Caco-2 (cell line): Measurements from ENCODE around the gene TMED1. TPM values are rescaled to one million over a fixed set of nuclear protein-coding genes. Genes with fewer than 3 reads are reported as not detected.

Experiments used
- BruUV-seq: library from RNA; stranded (reverse); fragments of 400-500 nt; replicated peaks from 2 replicates; lab custom pipeline; 2021; lab: Mats Ljungman, UMichigan
- CTCF ChIA-PET: fragments of 300-600 bp; sonication (Branson Sonifier 250); formaldehyde crosslinking; loops from one replicate; lab custom pipeline; 2022; ENCODE audit warnings: antibody characterized with exemption; lab: Charles Lee
- POLR2A ChIA-PET: fragments of 300-600 bp; sonication (Branson Sonifier 250); formaldehyde crosslinking; loops from one replicate; lab custom pipeline; 2022; ENCODE audit warnings: antibody characterized with exemption; lab: Charles Lee
- DNase-seq, 2 experiments: peaks; one replicate each; pipeline versions ENCODE4 v3.0.0 to v3.0.0-alpha.2; 2020 to 2022
- H3K27me3 ChIP-seq: replicated peaks from 2 replicates; pipeline ENCODE4 v1.6.0; 2011; ENCODE audit warnings: low read length; ENCODE audit not compliant: control insufficient read depth, insufficient read depth
- H3K36me3 ChIP-seq: 2 replicates; pipeline ENCODE4 v1.5.1; 2011; ENCODE audit warnings: low read length; ENCODE audit not compliant: control insufficient read depth, insufficient read depth
- H3K4me1 ChIP-seq: fragments of 250-450 bp; sonication (Bioruptor Pico); 2 replicates; pipeline ENCODE4 v1.5.1; 2020; ENCODE audit warnings: mild to moderate bottlenecking
- H3K4me3 ChIP-seq: 2 replicates; pipeline ENCODE4 v1.5.1; 2011; ENCODE audit warnings: low read depth, mild to moderate bottlenecking, control low read depth, low read length
- H3K9me3 ChIP-seq: fragments of 250-450 bp; sonication (Bioruptor Pico); 2 replicates; pipeline ENCODE4 v1.5.1; 2020; ENCODE audit warnings: mild to moderate bottlenecking, moderate library complexity
- H3K27ac Mint-ChIP-seq: one replicate; pipeline ENCODE4 v1.8.0; 2022; ENCODE audit warnings: mixed read lengths; ENCODE audit not compliant: unreplicated experiment
- H3K27me3 Mint-ChIP-seq: one replicate; pipeline ENCODE4 v1.8.0; 2022; ENCODE audit warnings: mixed read lengths; ENCODE audit not compliant: insufficient read depth, unreplicated experiment
- H3K36me3 Mint-ChIP-seq: one replicate; pipeline ENCODE4 v1.8.0; 2022; ENCODE audit warnings: mild to moderate bottlenecking, mixed read lengths; ENCODE audit not compliant: insufficient read depth, unreplicated experiment
- H3K4me1 Mint-ChIP-seq: one replicate; pipeline ENCODE4 v1.8.0; 2022; ENCODE audit warnings: low read depth, mixed read lengths; ENCODE audit not compliant: unreplicated experiment
- H3K4me3 Mint-ChIP-seq: one replicate; pipeline ENCODE4 v1.8.0; 2022; ENCODE audit warnings: mild to moderate bottlenecking, moderate library complexity, mixed read lengths; ENCODE audit not compliant: unreplicated experiment
- H3K9me3 Mint-ChIP-seq: one replicate; pipeline ENCODE4 v1.8.0; 2022; ENCODE audit warnings: mixed read lengths; ENCODE audit not compliant: unreplicated experiment
- intact Hi-C: fragments of 100-400 bp; cut with micrococcal nuclease; formaldehyde crosslinking; loops from one replicate; pipeline ENCODE4 v1.10.0; 2022; ENCODE audit not compliant: unreplicated experiment
- total RNA-seq: library from RNA; stranded (reverse); gene quantifications from 2 replicates; pipeline ENCODE4 v1.2.3, GENCODE V29; 2022
- TF ChIP-seq, protein P1 (sequence below), 2 experiments: fragments of 200-600 bp in 1 of 2; IDR thresholded peaks; 1 replicate in 1 of 2; 2 replicates in 1 of 2; pipeline versions ENCODE4 v1.5.1 to v1.8.0; 2011 to 2022; ENCODE audit warnings: antibody characterized with exemption in 1 of 2, control low read depth in 1 of 2, inconsistent platforms in 1 of 2, low read depth in 1 of 2, low read length in 1 of 2, mild to moderate bottlenecking in 1 of 2, moderate library complexity in 1 of 2; ENCODE audit not compliant: insufficient read depth in 1 of 2, severe bottlenecking in 1 of 2, unreplicated experiment in 1 of 2

Gene TMED1
- total RNA-seq, 1 experiment from 2014 or later, result 41.4 TPM

DNA sequence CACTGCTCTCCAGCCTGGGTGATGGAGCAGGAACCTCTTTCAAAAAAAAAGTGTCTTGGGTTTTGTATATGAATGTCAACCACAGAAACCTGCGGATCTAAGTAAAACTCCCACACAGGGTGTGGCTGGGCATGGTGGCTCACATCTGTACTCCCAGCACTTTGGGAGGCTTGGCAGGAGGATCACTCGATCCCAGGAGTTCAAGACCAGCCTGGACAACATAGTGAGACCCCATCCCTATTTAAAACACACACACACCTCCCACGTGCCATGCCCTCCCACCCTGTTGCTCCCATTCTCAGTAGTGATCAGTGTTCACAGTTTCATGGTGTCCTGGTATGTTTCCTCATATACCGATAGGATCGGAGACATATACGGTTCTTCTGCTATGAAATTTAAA lies 9.2 kb downstream of the TMED1 start:
- no peaks in the 10 kb centered on the region for H3K4me1 Mint-ChIP-seq
- H3K36me3 ChIP-seq, result peaks cover 2% of the 10 kb centered on the region
- no peaks in the 10 kb centered on the region for H3K4me1 ChIP-seq
- DNase-seq, result no peak
- TF ChIP-seq, protein P1, sequence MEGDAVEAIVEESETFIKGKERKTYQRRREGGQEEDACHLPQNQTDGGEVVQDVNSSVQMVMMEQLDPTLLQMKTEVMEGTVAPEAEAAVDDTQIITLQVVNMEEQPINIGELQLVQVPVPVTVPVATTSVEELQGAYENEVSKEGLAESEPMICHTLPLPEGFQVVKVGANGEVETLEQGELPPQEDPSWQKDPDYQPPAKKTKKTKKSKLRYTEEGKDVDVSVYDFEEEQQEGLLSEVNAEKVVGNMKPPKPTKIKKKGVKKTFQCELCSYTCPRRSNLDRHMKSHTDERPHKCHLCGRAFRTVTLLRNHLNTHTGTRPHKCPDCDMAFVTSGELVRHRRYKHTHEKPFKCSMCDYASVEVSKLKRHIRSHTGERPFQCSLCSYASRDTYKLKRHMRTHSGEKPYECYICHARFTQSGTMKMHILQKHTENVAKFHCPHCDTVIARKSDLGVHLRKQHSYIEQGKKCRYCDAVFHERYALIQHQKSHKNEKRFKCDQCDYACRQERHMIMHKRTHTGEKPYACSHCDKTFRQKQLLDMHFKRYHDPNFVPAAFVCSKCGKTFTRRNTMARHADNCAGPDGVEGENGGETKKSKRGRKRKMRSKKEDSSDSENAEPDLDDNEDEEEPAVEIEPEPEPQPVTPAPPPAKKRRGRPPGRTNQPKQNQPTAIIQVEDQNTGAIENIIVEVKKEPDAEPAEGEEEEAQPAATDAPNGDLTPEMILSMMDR (IDR thresholded peaks at IDR 0.05; ENCODE audit: insufficient read depth in 1 of 2, low read depth in 1 of 2, low read length in 1 of 2, severe bottlenecking in 1 of 2, unreplicated experiment in 1 of 2), result no peak
- BruUV-seq, result no TSS peak
- no peaks in the 10 kb centered on the region for H3K27me3 ChIP-seq
- no peaks in the 10 kb centered on the region for H3K9me3 Mint-ChIP-seq
- no peak overlapping the region for H3K4me3 Mint-ChIP-seq
- H3K9me3 ChIP-seq, result no peaks in the 10 kb centered on the region
- H3K27me3 Mint-ChIP-seq, result no peaks in the 10 kb centered on the region
- H3K27ac Mint-ChIP-seq, result no peak overlapping the region
- H3K36me3 Mint-ChIP-seq, result peaks cover 62% of the 10 kb centered on the region
- POLR2A ChIA-PET, result interaction anchor here (0.7 kb wide), 1 partner anchor 371 kb away, joined by 4 read pairs; no protein-coding TSS in a partner anchor
- CTCF ChIA-PET, result no interaction called here
- H3K4me3 ChIP-seq, result no peak overlapping the region
- intact Hi-C loops, result no loop called here

DNA sequence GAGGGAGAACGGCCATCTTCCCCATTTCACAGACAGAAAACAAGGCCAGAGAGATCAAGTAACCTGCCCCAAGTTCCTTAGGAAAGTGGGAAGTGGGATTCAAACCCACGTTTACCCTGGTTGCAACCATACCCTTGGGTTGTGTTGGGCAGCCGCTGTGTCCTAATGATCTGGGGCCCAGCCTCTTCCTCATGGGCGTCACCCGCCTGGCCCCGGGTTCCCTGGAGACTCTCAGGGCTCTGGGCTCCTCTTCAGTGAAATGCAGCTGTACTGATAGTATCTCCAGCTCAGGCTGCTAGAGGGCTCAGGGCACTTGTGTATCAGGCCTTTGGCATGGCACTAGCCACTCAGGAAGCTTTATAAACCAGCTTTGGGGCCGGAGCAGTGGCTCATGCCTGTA lies 9.8 kb downstream of the TMED1 start:
- Histone ChIP-seq H3K9me3 (no peaks in the 10 kb centered on the region), H3K4me1 (no peaks in the 10 kb centered on the region), H3K36me3 (peaks cover 2% of the 10 kb centered on the region), H3K27me3 (no peaks in the 10 kb centered on the region), H3K4me3 (no peak overlapping the region)
- POLR2A ChIA-PET, result interaction anchor here (0.7 kb wide), 1 partner anchor 10 kb away, joined by 8 read pairs; the partner anchor contains the start of gene TMED1
- no peak for DNase-seq
- no peaks in the 10 kb centered on the region for H3K9me3 Mint-ChIP-seq
- H3K36me3 Mint-ChIP-seq, result peaks cover 58% of the 10 kb centered on the region
- BruUV-seq, result no TSS peak
- TF ChIP-seq, protein P1 (IDR thresholded peaks at IDR 0.05; ENCODE audit: insufficient read depth in 1 of 2, low read depth in 1 of 2, low read length in 1 of 2, severe bottlenecking in 1 of 2, unreplicated experiment in 1 of 2), result no peak
- intact Hi-C loops, result no loop called here
- no peak overlapping the region for H3K27ac Mint-ChIP-seq
- no peak overlapping the region for H3K4me3 Mint-ChIP-seq
- no peaks in the 10 kb centered on the region for H3K4me1 Mint-ChIP-seq
- CTCF ChIA-PET, result no interaction called here
- H3K27me3 Mint-ChIP-seq, result no peaks in the 10 kb centered on the region

DNA sequence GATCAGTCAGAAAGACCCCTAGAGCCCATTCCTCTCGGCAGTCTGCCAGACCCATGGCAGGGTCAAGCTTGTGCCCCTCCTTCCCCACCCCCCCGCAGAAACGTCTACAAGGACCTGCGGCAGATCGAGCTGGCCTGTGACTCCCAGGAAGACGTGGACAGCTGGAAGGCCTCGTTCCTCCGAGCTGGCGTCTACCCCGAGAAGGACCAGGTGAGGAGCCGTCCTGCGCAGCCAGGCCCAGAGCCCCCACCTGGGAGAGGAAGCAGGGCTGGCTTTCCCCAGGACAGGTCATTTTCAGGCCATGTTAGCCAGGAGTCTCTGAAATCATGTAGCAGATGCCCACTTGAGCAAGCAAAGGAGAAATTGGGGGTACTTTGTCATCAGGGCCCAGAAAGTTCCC lies 12.3 kb downstream of the TMED1 start:
- POLR2A ChIA-PET, result no interaction called here
- intact Hi-C loops, result no loop called here

More for the DNA sequence above, 12.3 kb downstream of the TMED1 start:
- H3K9me3 ChIP-seq, result no peaks in the 10 kb centered on the region
- no peak overlapping the region for H3K27ac Mint-ChIP-seq
- H3K27me3 Mint-ChIP-seq, result no peaks in the 10 kb centered on the region
- no peak overlapping the region for H3K4me3 ChIP-seq
- H3K36me3 Mint-ChIP-seq, result peaks cover 63% of the 10 kb centered on the region
- no peaks in the 10 kb centered on the region for H3K4me1 Mint-ChIP-seq
- TF ChIP-seq, protein P1 (IDR thresholded peaks at IDR 0.05; ENCODE audit: insufficient read depth in 1 of 2, low read depth in 1 of 2, low read length in 1 of 2, severe bottlenecking in 1 of 2, unreplicated experiment in 1 of 2), result no peak
- peaks cover 2% of the 10 kb centered on the region; the same call in 1 of the 2 replicates for H3K36me3 ChIP-seq
- DNase-seq, result no peak
- no peak overlapping the region for H3K4me3 Mint-ChIP-seq
- H3K9me3 Mint-ChIP-seq, result no peaks in the 10 kb centered on the region
- CTCF ChIA-PET, result no interaction called here
- BruUV-seq, result no TSS peak
- no peaks in the 10 kb centered on the region for H3K27me3 ChIP-seq
- no peaks in the 10 kb centered on the region for H3K4me1 ChIP-seq
